Activated naive CD8-positive, alpha-beta T cell treated with anti-CD3 and anti-CD28 coated beads, Interleukin-2, amount 50 U/mL, for 24 hours (primary cell): ENCODE results near the gene FXYD6.

Experiments used
- ATAC-seq: fragments of 150-1000 bp; cut with Tn5 transposase; one replicate; pipeline ENCODE4 v1.10.0; 2021
- DNase-seq: peaks from one replicate; pipeline ENCODE4 v3.0.0; 2021
- H3K27ac Mint-ChIP-seq: one replicate; pipeline ENCODE4 v1.8.0; 2021; ENCODE audit warnings: mild to moderate bottlenecking, mixed read lengths
- H3K27me3 Mint-ChIP-seq: one replicate; pipeline ENCODE4 v1.8.0; 2021; ENCODE audit warnings: mixed read lengths
- H3K36me3 Mint-ChIP-seq: one replicate; pipeline ENCODE4 v1.8.0; 2021; ENCODE audit warnings: low read depth, mixed read lengths
- H3K4me1 Mint-ChIP-seq: one replicate; pipeline ENCODE4 v1.8.0; 2021; ENCODE audit warnings: mixed read lengths
- H3K4me3 Mint-ChIP-seq: one replicate; pipeline ENCODE4 v1.8.0; 2021; ENCODE audit warnings: mild to moderate bottlenecking, moderate library complexity, mixed read lengths
- H3K9me3 Mint-ChIP-seq: one replicate; pipeline ENCODE4 v1.8.0; 2021; ENCODE audit warnings: mixed read lengths

Gene FXYD6

GRCh38 chr11:117914991-117915618 is 38.6 kb upstream of the FXYD6 start:
- H3K27me3 Mint-ChIP-seq = no peaks in the 10 kb centered on the region
- no peaks in the 10 kb centered on the region for H3K36me3 Mint-ChIP-seq
- no peak overlapping the region for H3K27ac Mint-ChIP-seq
- DNase-seq (no peak), ATAC-seq (no peak)
- H3K4me3 Mint-ChIP-seq = no peak overlapping the region
- H3K4me1 Mint-ChIP-seq = peaks cover 12% of the 10 kb centered on the region
- H3K9me3 Mint-ChIP-seq = no peaks in the 10 kb centered on the region

GRCh38 chr11:117914398-117914761 is 37.9 kb upstream of the FXYD6 start:
- no peak for DNase-seq
- H3K36me3 Mint-ChIP-seq = no peaks in the 10 kb centered on the region
- ATAC-seq = no peak
- no peak overlapping the region for H3K4me3 Mint-ChIP-seq
- peaks cover 5% of the 10 kb centered on the region for H3K4me1 Mint-ChIP-seq
- no peaks in the 10 kb centered on the region for H3K9me3 Mint-ChIP-seq
- H3K27ac Mint-ChIP-seq = no peak overlapping the region
- H3K27me3 Mint-ChIP-seq = no peaks in the 10 kb centered on the region

GRCh38 chr11:117913736-117914397 is 37.4 kb upstream of the FXYD6 start:
- ATAC-seq (no peak), DNase-seq (no peak)
- Mint-ChIP-seq H3K27me3 (no peaks in the 10 kb centered on the region), H3K4me1 (peaks cover 4% of the 10 kb centered on the region), H3K27ac (no peak overlapping the region), H3K36me3 (no peaks in the 10 kb centered on the region), H3K9me3 (no peaks in the 10 kb centered on the region), H3K4me3 (no peak overlapping the region)

GRCh38 chr11:117912497-117912896 is 36.0 kb upstream of the FXYD6 start:
- H3K4me1 Mint-ChIP-seq = peaks cover 9% of the 10 kb centered on the region
- H3K27me3 Mint-ChIP-seq = no peaks in the 10 kb centered on the region
- H3K27ac Mint-ChIP-seq = no peak overlapping the region
- H3K36me3 Mint-ChIP-seq = no peaks in the 10 kb centered on the region
- no peaks in the 10 kb centered on the region for H3K9me3 Mint-ChIP-seq
- no peak overlapping the region for H3K4me3 Mint-ChIP-seq
- DNase-seq = no peak
- ATAC-seq = peak; percentile 33

GRCh38 chr11:117911694-117912093 is 35.2 kb upstream of the FXYD6 start:
- H3K36me3 Mint-ChIP-seq = no peaks in the 10 kb centered on the region
- DNase-seq (no peak), ATAC-seq (no peak)
- H3K27me3 Mint-ChIP-seq = no peaks in the 10 kb centered on the region
- no peak overlapping the region for H3K4me3 Mint-ChIP-seq
- H3K27ac Mint-ChIP-seq = no peak overlapping the region
- peaks cover 15% of the 10 kb centered on the region for H3K4me1 Mint-ChIP-seq
- no peaks in the 10 kb centered on the region for H3K9me3 Mint-ChIP-seq

GRCh38 chr11:117910941-117911655 is 34.6 kb upstream of the FXYD6 start:
- Mint-ChIP-seq H3K4me3 (no peak overlapping the region), H3K9me3 (no peaks in the 10 kb centered on the region), H3K4me1 (peaks cover 15% of the 10 kb centered on the region), H3K27me3 (no peaks in the 10 kb centered on the region), H3K27ac (no peak overlapping the region), H3K36me3 (no peaks in the 10 kb centered on the region)
- ATAC-seq (no peak), DNase-seq (no peak)

GRCh38 chr11:117910525-117910924 is 34.1 kb upstream of the FXYD6 start:
- H3K36me3 Mint-ChIP-seq = no peaks in the 10 kb centered on the region
- H3K27me3 Mint-ChIP-seq = no peaks in the 10 kb centered on the region
- H3K4me3 Mint-ChIP-seq = no peak overlapping the region
- DNase-seq = no peak
- H3K9me3 Mint-ChIP-seq = no peaks in the 10 kb centered on the region
- H3K4me1 Mint-ChIP-seq = peaks cover 15% of the 10 kb centered on the region
- H3K27ac Mint-ChIP-seq = no peak overlapping the region
- ATAC-seq = no peak

- H3K36me3 Mint-ChIP-seq = no peaks in the 10 kb centered on the region
- H3K9me3 Mint-ChIP-seq = no peaks in the 10 kb centered on the region
- H3K4me3 Mint-ChIP-seq = no peak overlapping the region
- ATAC-seq (no peak), DNase-seq (no peak)
- no peak overlapping the region for H3K27ac Mint-ChIP-seq
- no peaks in the 10 kb centered on the region for H3K27me3 Mint-ChIP-seq
- H3K4me1 Mint-ChIP-seq = peaks cover 15% of the 10 kb centered on the region
These were observed 33.3 kb upstream of the FXYD6 start for GRCh38 chr11:117909611-117910382.

- Mint-ChIP-seq H3K9me3 (no peaks in the 10 kb centered on the region), H3K27ac (no peak overlapping the region), H3K4me1 (peaks cover 15% of the 10 kb centered on the region), H3K4me3 (no peak overlapping the region), H3K36me3 (no peaks in the 10 kb centered on the region), H3K27me3 (no peaks in the 10 kb centered on the region)
- DNase-seq = no peak
- ATAC-seq = no peak
These were observed 32.6 kb upstream of the FXYD6 start for GRCh38 chr11:117908959-117909610.

- no peak for DNase-seq
- H3K4me1 Mint-ChIP-seq = peaks cover 15% of the 10 kb centered on the region
- peak overlapping the region; percentile 53 for H3K4me3 Mint-ChIP-seq
- H3K27me3 Mint-ChIP-seq = no peaks in the 10 kb centered on the region
- no peak for ATAC-seq
- no peak overlapping the region for H3K27ac Mint-ChIP-seq
- no peaks in the 10 kb centered on the region for H3K9me3 Mint-ChIP-seq
- no peaks in the 10 kb centered on the region for H3K36me3 Mint-ChIP-seq
These were observed 31.8 kb upstream of the FXYD6 start for GRCh38 chr11:117908109-117908895.

- ATAC-seq = peak; percentile 96
- no peaks in the 10 kb centered on the region for H3K27me3 Mint-ChIP-seq
- H3K4me1 Mint-ChIP-seq = peaks cover 15% of the 10 kb centered on the region
- H3K4me3 Mint-ChIP-seq = peak overlapping the region; percentile 53
- no peaks in the 10 kb centered on the region for H3K9me3 Mint-ChIP-seq
- peak; percentile 78 for DNase-seq
- peak overlapping the region; percentile 83 for H3K27ac Mint-ChIP-seq
- no peaks in the 10 kb centered on the region for H3K36me3 Mint-ChIP-seq
These were observed 31.0 kb upstream of the FXYD6 start for GRCh38 chr11:117907276-117908108.

- Mint-ChIP-seq H3K9me3 (no peaks in the 10 kb centered on the region), H3K27ac (no peak overlapping the region)
These were observed 30.3 kb upstream of the FXYD6 start for GRCh38 chr11:117906710-117907109.

GRCh38 chr11:117906126-117906525 is 29.7 kb upstream of the FXYD6 start:
- H3K36me3 Mint-ChIP-seq = no peaks in the 10 kb centered on the region
- H3K27me3 Mint-ChIP-seq = no peaks in the 10 kb centered on the region
- no peak overlapping the region for H3K27ac Mint-ChIP-seq
- no peak for DNase-seq
- H3K4me3 Mint-ChIP-seq = no peak overlapping the region
- peaks cover 15% of the 10 kb centered on the region for H3K4me1 Mint-ChIP-seq
- H3K9me3 Mint-ChIP-seq = no peaks in the 10 kb centered on the region
- ATAC-seq = no peak

More at GRCh38 chr11:117906710-117907109, 30.3 kb upstream of the FXYD6 start:
- no peak for DNase-seq
- H3K4me1 Mint-ChIP-seq = peaks cover 15% of the 10 kb centered on the region
- H3K36me3 Mint-ChIP-seq = no peaks in the 10 kb centered on the region
- no peaks in the 10 kb centered on the region for H3K27me3 Mint-ChIP-seq
- no peak overlapping the region for H3K4me3 Mint-ChIP-seq
- ATAC-seq = no peak
